Measurements from ENCODE around the gene TM9SF4.
A peak's percentile ranks its signal among the peaks of the same experiment; 100 is the strongest.
"Not testable (repeated sequence)": the region's sequence is repeated elsewhere in the genome, so short reads cannot be mapped to it uniquely, and the experiment has no call there.

The TM9SF4 gene

DNA sequence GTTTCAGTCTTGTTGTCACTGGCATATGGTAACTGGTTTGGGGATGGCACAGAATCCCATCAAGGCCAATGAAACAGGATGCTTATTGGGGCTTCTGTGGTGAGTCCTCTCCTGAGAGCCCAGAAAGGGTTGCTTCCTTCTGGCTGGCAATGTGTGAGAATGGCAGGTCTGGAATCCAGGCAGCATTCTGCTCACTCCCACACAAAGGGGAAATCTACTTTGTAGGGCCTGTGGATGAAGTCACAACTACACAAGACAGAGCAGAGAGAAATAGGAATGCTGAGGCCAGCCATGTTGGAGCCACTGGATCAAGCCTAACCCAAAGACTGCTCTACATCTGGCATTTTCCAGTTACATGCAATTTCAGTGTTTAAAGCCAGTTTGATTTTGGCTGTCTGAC is 82.4 kb downstream of the TM9SF4 start:
- no peak for DNase-seq

DNA sequence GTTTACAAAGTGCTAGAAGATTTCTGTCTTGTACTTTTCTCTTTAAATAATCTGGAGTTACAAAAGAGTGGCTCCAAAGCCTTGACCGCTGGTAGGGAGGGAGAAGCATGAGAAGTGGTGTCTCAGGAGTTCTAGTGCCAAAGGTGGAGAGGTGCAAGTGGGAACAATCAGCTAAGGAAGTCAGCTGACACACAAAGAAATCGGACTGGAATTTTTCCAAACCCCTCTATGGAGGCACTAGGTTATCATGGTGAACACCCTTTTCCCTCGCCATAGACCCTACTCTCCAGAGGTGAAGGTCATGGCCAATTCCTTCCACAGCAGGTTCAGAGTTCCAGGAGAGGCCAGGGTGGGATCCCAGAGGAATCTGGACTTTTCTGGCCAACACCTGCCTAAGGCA is 83.2 kb downstream of the TM9SF4 start:
- DNase-seq, result no peak

DNA sequence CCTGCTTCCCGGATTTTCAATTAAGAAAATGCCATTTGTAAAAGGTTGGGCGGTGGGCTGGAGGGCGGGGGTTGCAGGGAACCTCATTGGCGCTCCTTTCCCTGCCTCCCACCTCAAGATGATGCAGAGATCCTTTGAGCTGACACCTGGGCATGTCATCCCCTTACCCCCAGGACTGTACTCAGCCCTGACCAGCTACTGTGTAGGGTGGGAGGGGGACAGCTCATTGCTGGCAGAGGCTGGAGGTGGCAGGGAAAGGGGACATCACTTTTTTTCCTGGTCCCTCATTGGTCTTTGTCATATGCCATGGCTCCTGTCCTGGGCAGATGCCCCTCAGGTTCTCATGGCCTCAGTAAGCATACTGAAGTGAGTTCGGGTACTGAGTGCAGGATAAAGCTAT is 83.8 kb downstream of the TM9SF4 start:
- DNase-seq, result not testable (repeated sequence)

DNA sequence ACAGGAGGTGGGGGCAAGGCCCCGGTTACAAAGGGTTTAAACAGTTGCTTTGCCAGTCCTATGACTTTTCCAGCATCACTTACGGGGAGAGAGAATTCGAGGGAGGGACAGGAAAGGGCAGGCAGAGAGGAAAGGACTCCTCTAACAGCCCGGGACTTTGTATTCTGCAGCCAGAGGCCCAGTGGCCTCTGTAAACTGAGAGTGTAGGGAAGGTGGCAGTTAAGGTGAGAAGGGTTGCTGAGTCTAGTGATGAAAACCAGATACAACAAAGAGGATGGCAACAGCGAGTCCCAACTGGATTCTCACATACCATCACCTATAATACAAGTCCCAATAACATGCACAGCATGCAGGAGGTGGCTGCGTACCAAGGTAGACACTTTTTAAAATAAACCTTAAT is 84.5 kb downstream of the TM9SF4 start:
- no peak for DNase-seq

DNA sequence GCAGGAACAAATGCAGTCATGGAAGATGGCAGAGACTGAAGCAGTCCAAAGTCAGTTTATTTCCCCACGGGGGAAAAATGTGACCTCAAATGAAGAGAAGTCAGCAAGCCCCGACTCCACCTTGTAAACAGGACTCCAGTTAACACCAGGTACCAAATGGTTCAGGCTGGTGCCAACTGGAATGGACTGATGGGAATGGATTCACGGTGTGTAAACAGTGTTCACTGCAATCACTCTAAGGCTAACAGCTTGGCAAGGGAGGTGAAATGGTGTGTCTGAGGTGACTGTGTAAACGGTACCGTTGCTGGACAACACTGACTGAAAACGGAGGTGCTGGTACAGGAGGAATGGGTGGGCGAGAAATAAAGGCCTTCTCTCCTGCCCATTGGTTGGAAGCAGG is 86.1 kb downstream of the TM9SF4 start:
- no peak for DNase-seq

DNA sequence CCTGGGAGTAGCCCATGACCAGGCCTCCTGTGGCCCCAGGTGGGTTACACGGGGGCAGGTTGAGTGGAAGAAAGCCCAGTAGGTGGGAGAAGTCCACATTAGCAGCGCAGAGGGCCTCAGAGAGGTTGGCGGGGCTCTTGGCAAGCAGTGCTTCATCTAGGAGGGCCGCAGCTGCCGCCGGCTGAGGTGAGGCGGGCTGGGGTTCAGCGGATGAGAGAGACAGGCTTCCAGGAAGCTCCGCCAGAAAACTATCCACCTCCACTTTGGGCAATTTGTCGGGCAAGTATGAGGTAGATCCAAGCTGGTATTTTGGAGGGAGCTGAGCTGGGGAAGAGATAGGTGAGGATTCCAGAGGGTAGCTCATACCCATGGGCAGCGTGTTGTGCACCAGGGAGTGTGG is 87.1 kb downstream of the TM9SF4 start:
- DNase-seq, result not testable (repeated sequence)

DNA sequence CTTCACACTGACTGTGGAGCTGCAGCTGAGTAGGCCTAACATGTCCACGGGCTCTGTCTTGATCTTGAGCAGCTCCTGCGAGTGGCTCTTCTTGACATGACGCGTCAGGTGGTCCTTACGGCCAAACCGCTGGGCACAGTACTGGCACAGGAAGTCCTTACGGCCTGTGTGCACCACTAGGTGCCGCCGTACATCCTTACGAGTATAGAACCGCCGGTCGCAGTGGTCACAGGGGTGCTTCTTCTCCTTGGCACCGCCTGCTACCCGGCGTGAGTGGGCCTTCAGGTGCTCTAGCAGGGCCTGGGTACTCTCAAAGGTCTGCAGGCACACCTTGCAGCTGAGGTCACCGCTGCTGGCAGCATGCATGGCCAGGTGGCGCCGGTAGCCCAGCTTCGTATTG is 87.6 kb downstream of the TM9SF4 start:
- DNase-seq, result not testable (repeated sequence)

DNA sequence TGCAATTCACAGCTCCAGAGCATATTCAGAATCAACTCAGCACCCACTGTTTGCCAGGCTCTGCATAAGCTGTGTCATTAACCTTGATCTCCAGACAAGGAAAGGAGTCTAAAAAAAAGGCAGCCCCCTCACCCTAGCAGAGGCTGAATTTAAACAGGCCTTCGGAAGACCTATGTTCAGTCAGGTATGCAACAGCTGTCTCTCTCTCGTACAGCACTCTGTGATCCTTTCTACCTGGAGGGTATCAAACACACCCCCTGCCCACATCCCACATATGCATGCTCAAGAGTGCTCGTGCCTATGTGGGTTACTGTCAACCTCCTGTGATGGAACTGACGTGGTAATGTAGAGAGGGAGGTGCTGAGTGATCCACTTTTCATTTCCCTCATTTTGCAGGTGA is 89.5 kb downstream of the TM9SF4 start:
- no peak for DNase-seq

DNA sequence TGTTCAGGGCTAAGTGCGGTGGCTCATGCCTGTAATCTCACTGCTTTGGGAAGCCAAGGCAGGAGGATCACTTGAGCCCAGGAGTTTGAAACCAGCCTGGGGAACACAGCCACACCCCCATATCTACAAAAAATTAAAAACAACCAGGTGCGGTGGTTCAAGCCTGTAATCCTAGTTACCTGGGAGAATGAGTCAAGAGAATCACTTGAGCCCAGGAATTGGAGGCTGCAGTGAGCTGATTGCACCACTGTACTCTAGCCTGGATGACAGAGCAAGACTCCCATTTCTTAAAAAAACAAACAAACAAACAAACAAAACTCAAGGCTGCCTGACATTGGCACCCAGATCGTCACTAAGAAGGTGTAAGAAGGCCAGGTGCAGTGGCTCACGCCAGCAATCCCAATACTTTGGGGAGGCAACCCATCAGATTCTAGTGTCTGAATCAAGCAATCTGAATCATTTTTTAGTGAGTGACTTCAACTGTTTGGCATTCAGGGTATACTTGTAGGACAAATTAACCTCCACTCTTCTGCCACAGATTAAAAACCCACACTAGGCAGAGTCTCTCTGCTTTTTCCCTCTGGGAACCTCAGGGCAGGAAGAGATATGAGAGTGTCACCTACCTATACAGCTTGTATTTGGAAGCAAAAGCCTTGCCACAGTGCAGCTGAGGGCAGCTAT is 91.9 kb downstream of the TM9SF4 start:
- DNase-seq, result no peak

DNA sequence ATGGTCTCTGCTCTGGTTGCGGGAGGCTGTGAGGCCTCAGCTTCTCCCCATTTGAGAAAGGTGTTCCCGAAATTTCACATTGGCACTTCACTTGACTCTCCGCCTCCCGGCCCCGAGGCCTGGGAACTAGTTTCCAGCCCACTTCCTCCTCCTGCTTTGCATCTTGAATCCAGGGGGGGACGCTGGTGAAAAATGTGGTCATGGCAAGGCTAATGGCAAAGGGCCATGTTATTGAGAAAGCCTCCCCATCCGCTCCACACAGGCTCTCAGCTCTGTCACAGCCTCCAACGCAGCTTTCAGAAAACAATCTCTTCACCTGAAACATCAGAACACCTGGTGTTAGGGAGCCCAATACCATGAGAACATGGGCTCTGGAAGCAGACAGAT is 92.5 kb downstream of the TM9SF4 start:
- no peak for DNase-seq

DNA sequence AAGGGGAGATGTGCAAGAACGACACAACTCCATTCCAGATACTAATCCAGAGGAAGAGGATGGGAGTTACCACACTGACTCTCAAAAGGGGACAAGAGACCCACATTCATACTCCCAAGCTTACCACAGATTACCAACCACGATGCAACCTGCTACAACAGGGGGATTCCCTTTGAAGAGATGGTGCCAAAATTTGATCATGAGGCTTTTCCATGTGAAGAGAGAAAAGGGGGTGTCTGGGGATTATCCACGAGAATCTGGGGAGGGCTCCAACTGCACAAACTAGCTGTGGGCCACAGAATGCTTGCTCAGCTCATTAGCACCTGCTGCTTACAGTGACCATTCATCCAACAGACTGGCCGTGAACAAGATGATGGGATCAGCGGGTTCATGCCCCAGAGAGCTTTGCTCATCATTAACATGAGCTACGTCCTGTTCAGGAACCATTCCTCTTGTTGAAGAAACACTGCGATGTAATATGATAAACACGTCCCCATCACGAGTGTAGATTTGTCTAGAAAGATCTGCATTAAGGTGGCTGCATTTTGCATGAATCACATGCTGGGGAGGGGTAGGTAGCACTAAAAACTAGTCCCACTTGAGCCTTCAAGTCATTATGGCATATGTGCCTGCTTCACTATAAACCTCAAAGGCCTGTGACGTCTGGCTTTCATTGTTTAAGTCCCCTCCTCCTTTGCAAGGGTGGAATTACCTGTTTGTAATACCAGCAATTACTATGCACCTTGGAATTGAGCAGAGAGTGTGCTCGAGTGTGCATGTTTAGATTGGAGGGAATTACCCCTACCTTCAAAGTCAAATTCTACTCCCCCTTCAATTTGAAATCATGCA is 94.1 kb downstream of the TM9SF4 start:
- peak; percentile 47 for DNase-seq

DNA sequence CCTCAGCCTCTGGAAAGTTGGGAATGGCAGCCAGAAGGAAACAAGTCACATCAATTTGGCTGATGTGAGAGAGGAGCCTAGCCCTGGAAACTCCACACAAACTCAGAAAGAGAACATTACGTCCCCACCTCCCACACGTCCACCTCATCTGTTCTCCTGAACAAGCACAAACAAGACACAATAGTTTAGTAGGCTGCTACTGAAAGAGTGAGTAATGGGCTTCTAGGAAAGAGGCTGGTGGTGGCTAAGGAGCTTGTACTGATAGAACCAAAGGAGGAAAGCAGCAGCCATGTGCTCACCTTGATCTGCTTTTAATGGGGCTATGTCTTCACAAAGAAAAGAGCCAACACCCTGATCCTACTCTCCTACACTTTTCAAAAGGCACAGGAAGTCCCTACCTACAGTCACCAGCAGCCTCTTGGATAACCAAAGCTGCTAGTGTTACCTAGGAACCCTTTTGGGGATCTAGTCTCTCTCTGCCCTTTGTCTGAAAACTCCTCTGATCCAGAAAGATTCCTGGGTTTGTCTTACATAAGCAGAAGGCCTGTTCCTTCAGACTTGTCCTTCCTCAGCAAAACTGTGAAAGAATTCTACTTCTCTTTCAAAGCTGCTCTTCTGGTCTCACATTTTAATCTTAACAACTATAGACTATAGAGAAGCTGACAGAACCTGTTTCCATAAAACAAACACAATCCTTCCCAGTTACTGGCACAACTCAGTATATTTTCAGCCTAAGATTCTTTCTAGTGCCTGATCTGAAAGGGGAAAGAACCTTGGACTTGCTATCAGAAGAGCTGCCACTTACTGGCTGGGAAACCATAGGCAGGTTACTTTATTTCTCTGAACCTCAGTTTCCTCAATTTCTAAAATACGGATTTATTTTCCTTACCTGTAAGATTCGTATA is 94.9 kb downstream of the TM9SF4 start:
- DNase-seq, result peak; percentile 87

DNA sequence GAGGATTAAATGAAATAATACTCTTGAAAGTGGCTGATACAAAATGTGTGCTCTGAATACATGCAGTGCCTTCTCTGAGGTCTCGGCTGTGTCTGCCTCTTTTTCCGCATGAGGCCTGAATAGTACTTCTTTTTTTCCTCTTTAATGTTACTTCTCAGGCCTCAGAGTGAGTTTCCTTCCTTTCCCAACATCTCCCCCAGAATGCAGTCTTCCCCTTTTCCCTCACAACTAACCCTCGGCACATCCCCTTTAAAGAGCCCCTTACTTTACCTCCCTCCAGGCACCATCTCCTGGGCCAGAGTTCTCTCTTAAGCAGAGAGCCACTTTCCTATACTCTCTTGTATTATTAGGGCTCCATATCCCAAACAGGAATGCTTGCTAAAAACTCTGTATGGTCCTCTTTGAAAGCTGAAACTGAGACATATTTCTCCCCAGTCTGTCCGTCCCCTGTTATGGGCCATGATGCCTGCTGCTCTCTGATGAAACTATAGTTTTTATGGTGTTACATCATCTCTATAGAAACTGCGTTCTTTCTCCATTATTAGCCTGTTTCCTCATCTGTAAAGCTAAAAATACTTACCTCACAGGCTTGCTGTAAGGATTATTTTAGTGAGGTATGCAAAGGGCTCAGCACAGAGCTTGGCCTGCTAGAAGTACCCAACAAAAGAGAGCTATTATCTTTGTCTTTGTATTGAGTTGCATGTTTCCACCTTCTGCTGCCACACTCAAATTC is 95.8 kb downstream of the TM9SF4 start:
- peak; percentile 19 for DNase-seq

DNA sequence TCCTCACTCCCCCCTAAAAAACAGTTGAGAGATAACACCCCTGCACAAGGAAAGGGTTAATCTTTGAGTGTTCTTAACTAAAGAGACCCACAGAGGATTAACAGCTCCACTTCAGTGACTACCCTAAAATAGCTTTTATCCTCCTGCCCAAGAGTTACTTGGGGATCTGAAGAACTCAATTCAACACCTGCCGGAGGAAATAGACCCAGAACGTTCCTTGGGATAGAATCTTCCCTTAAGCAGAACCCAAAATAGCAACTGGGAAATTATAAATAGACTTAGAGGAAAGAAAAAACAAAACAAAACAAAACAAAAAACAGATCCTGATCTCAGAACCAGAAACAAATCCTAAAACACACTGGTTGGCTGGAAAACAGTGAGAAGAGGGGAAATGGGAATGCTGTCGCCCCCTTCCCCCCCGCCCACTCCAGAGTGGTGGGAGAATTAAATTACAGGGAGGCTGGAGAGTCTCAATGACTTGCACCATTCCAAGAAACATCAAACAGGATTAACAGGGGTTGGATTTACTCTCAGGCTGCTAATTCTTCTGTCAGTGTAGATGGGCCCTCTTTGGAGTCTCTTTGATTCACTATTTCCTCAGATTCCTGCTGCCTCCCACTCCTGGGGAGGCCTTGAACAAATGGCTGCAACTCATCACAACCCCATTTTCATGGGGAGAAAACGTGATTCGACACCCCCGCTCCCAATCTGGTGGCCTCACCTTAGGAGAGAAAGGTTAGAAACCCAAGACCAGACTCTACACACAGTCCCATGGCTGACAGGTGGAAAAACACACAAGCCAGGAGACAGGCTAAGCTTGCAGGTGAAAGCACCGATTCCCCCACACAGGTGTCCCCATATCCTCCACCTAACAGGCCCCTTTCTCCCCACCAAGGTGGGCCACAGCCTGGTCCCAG is 96.6 kb downstream of the TM9SF4 start:
- peak; percentile 40 for DNase-seq

DNA sequence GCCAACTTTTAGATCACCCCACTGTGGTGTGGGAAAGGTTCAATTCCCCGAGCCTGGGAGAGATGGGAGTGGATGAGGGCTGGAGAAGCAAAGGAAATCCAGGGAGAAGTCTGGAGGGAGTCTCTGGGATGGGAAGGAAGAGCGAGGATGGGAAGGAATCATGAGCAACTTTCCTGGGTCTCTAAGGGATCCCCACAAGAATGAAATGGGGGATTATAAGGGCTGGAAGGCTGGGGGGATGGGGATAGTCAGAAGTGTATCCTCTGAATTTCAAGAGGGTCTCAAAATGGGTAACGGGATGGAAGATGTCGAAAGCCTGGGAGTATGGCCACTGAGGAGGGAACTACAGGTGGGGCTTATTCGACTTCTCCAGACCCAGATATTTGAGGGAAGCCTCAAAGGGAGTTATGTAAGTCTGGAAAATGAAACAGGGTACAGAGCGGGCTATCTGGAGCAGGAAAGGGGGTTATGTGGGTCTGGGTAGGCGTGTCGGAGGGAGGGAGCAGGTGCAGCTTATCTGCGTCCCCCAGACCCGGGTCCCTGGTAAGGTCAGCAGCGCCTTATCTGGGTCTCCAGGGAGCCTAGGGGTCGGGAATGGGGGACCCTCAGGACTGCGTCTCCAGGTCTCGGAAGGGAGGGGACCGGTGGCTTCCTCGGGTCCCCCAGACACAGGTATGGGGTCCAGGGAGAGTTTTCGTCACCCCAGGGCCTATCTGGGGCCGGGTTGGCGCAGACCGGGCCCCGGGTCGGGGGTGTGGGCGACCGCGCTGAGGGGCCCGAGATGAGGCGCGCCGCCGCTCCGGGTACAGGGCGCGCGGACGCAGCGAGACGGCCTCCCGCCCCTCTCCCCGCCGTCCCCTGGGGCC is 97.5 kb downstream of the TM9SF4 start:
- DNase-seq, result peak; percentile 41

DNA sequence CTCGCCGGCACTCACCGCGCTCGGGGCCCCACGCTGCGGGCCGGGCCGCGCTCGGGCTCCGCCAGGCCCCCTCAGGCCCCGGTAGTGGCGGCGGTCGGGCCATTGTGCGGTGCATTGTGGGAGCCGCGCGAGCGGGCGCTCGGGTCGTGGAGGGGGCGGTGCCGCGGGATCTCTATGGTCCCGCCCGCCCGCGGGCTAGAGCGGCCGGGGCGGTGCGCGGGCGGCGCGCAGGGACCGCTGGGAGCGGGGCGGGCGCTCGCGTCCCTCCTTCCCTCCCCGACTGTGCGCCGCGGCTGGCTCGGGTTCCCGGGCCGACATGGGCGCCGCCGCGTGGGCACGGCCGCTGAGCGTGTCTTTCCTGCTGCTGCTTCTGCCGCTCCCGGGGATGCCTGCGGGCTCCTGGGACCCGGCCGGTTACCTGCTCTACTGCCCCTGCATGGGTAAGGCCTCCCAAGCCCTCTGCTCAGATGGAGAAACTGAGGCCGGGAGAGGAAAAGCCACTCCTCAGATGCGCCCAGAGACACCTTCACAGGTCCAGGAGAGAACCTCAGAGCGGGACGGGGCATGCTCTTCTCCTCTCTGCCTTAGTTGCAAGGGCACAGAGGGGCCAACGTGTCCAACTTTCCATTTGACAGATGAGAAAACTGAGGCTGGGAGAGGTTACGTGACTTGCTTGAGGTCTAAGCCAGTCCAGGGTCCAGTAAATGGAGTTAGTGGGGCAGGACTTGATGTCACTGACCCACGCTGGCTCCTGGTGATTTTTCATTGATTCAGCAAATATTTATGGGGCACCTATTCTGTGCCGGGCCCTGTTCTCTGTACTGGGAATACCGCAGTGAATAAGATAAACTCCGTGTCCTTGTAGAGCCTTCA is 98.3 kb downstream of the TM9SF4 start, which contains the start of the genes PLAGL2 and POFUT1:
PLAGL2 (minus strand) TSS at position 118 of the 873 bp plus-strand sequence. CDS start 5,565 bp downstream, outside the sequence.
POFUT1 (plus strand) TSS at position 255 of the 873 bp plus-strand sequence; CDS start at position 317, 62 bp downstream.
- peak; percentile 94 for DNase-seq

DNA sequence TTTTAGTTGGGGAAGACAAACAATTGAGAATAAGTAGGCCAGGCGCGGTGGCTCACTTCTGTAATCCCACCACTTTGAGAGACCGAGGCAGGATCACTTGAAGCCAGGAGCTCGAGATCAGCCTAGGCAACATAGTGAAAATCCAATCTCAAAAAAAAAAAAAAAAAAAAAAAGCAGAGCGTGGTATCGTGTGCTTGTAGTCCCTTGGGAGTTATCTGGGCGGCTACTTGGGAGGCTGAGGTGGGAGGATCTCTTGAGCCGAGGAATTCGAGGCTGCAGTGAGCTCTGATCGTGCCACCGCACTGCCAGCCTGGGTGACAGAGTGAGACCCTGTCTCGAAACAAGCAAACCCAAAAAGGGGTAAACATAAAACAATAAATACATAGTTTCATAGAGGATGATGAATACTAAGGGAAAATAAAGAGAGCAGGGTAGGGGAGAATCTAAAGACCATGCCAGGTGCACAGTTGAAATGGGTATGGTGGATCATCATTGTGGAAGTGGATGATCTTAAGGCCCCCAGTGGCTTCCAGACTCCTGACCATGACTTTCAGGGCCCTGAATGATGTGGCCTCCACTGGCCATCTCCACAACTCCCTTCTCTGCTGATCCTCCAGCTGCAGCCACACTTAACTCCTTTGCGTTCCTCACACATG is 99.1 kb downstream of the TM9SF4 start:
- no peak for DNase-seq

DNA sequence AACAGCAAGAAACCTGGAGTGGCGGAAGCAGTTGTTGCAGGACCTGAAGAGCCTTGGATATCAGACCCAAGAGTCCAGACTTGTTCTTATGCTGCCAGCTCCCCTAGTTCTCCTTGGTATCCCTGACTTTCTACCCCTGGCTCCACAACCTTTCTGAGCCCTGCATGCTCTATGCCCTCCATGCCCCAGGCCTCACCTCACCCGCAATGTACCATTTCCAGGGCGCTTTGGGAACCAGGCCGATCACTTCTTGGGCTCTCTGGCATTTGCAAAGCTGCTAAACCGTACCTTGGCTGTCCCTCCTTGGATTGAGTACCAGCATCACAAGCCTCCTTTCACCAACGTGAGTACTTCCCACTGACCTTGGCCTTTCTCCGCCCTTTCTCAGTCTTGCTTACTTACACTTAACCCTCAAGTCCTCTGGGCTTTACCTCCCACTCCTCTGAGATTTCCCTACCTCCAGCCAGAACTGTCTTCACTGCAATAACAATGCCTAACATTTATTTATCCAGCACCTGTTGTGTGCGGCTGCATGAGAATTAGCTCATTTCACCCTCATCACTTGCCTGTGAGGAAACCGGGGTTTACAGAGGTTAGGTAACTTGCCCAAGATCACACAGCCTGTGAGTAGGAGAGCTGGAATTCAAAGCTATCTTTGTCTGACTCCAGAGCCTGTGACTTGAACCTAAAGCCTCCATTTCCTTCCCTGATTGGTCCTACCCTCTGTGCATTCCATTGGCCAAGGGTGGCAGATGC is 100.5 kb downstream of the TM9SF4 start:
- no peak for DNase-seq
